RWPE2 (cell line): Measurements from ENCODE around the gene PMEPA1.
A peak's percentile ranks its signal among the peaks of the same experiment; 100 is the strongest.

Source experiments
- ATAC-seq: fragments of 200-7000 bp; cut with Tn5 transposase; 3 replicates; pipeline ENCODE4 v1.9.1; 2021; ENCODE audit warnings: low read depth
- DNase-seq: peaks from one replicate; pipeline ENCODE4 v3.0.0-alpha.2; 2020; ENCODE audit warnings: low spot score
- H3K27ac ChIP-seq: fragments of 450-650 bp; 2 replicates; pipeline ENCODE4 v1.5.1; 2017; ENCODE audit warnings: mild to moderate bottlenecking; ENCODE audit not compliant: poor library complexity, severe bottlenecking
- H3K27me3 ChIP-seq: fragments of 250-450 bp; sonication (Bioruptor Pico); 2 replicates; pipeline ENCODE4 v1.5.1; 2021; ENCODE audit warnings: mild to moderate bottlenecking, moderate library complexity; ENCODE audit not compliant: insufficient read depth, poor library complexity, severe bottlenecking
- H3K36me3 ChIP-seq: fragments of 250-450 bp; sonication (Bioruptor Pico); 2 replicates; pipeline ENCODE4 v1.5.1; 2020; ENCODE audit warnings: low read depth, mild to moderate bottlenecking, moderate library complexity
- H3K4me1 ChIP-seq: fragments of 250-450 bp; sonication (Bioruptor Pico); 2 replicates; pipeline ENCODE4 v1.5.1; 2021; ENCODE audit warnings: mild to moderate bottlenecking, moderate library complexity; ENCODE audit not compliant: insufficient read depth, poor library complexity, severe bottlenecking
- H3K4me3 ChIP-seq: fragments of 250-450 bp; sonication (Bioruptor Pico); 2 replicates; pipeline ENCODE4 v1.5.1; 2021; ENCODE audit warnings: mild to moderate bottlenecking, moderate library complexity; ENCODE audit not compliant: severe bottlenecking
- H3K9me3 ChIP-seq: fragments of 250-450 bp; sonication (Bioruptor Pico); 2 replicates; pipeline ENCODE4 v1.5.1; 2021; ENCODE audit warnings: mild to moderate bottlenecking, moderate library complexity; ENCODE audit not compliant: severe bottlenecking
- TF ChIP-seq, protein P1 (sequence below): fragments of 450-650 bp; IDR thresholded peaks from one replicate; pipeline ENCODE4 v1.5.1; 2017; ENCODE audit warnings: mild to moderate bottlenecking, moderate library complexity; ENCODE audit not compliant: poor library complexity, severe bottlenecking

Gene PMEPA1

GRCh38 chr20:57732226-57732625, 22.4 kb upstream of the PMEPA1 start:
- H3K27ac ChIP-seq = no peak overlapping the region
- TF ChIP-seq, protein P1, sequence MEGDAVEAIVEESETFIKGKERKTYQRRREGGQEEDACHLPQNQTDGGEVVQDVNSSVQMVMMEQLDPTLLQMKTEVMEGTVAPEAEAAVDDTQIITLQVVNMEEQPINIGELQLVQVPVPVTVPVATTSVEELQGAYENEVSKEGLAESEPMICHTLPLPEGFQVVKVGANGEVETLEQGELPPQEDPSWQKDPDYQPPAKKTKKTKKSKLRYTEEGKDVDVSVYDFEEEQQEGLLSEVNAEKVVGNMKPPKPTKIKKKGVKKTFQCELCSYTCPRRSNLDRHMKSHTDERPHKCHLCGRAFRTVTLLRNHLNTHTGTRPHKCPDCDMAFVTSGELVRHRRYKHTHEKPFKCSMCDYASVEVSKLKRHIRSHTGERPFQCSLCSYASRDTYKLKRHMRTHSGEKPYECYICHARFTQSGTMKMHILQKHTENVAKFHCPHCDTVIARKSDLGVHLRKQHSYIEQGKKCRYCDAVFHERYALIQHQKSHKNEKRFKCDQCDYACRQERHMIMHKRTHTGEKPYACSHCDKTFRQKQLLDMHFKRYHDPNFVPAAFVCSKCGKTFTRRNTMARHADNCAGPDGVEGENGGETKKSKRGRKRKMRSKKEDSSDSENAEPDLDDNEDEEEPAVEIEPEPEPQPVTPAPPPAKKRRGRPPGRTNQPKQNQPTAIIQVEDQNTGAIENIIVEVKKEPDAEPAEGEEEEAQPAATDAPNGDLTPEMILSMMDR = no peak
- no peaks in the 10 kb centered on the region for H3K27me3 ChIP-seq
- ATAC-seq (no peak), DNase-seq (no peak)
- H3K36me3 ChIP-seq = no peaks in the 10 kb centered on the region
- no peaks in the 10 kb centered on the region for H3K4me1 ChIP-seq
- no peaks in the 10 kb centered on the region for H3K9me3 ChIP-seq
- H3K4me3 ChIP-seq = no peak overlapping the region

DNA sequence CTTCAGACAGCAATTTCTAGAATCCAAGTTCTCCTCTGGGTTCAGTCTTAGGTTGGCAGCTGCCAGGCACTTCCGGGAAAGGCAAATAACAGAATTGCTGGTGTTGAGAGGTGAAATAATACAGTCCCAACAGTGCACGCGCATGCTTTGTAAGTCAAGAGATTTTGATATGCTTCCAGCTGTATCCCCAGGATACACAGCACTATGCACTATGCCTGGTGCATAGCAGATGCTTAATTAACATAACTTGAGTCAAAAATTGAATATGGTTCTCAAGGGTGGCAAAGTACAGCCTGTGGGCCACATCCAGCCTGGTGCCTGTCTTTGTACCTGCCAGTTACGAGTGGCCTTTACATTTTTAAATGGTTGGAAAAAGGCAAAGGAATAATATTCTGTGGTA, 18.9 kb upstream of the PMEPA1 start:
- no peaks in the 10 kb centered on the region for H3K36me3 ChIP-seq
- H3K27ac ChIP-seq = no peak overlapping the region
- no peaks in the 10 kb centered on the region for H3K9me3 ChIP-seq
- H3K4me3 ChIP-seq = no peak overlapping the region
- ATAC-seq = no peak
- no peaks in the 10 kb centered on the region for H3K27me3 ChIP-seq
- DNase-seq = no peak
- no peaks in the 10 kb centered on the region for H3K4me1 ChIP-seq
- TF ChIP-seq, protein P1 = no peak

GRCh38 chr20:57727863-57728262, 18.0 kb upstream of the PMEPA1 start:
- no peaks in the 10 kb centered on the region for H3K9me3 ChIP-seq
- H3K36me3 ChIP-seq = no peaks in the 10 kb centered on the region
- TF ChIP-seq, protein P1 = no peak
- DNase-seq (no peak), ATAC-seq (peak; percentile 17; the same call in 1 of the 3 replicates)
- H3K27ac ChIP-seq = no peak overlapping the region
- H3K27me3 ChIP-seq = no peaks in the 10 kb centered on the region
- H3K4me1 ChIP-seq = no peaks in the 10 kb centered on the region
- H3K4me3 ChIP-seq = no peak overlapping the region

DNA sequence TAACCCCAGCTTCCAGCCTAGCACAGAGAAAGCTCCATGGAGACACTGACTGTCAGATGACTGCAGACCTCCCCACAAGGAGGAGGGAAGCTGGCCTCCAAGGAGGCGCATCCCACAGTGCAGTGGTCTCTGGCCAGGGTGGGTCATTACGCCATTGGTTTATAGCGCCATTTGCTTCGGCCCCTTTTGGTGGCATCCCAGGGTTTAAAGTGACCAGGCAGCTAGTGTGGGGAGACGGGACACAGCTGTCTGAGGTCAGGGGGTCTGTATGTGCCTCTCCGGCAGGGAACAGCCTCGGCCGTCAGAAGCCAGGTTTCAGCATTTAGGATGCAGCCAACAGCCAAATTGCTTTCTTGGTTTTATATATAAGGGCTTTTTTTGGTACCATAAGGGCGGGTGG, 15.8 kb upstream of the PMEPA1 start:
- Histone ChIP-seq H3K9me3 (no peaks in the 10 kb centered on the region), H3K4me1 (no peaks in the 10 kb centered on the region), H3K36me3 (no peaks in the 10 kb centered on the region), H3K4me3 (no peak overlapping the region), H3K27me3 (no peaks in the 10 kb centered on the region), H3K27ac (no peak overlapping the region)
- DNase-seq (no peak), ATAC-seq (no peak)
- TF ChIP-seq, protein P1 = no peak

GRCh38 chr20:57724610-57725405, 15.0 kb upstream of the PMEPA1 start:
- no peaks in the 10 kb centered on the region for H3K9me3 ChIP-seq
- ATAC-seq (no peak), DNase-seq (no peak)
- no peaks in the 10 kb centered on the region for H3K36me3 ChIP-seq
- H3K4me3 ChIP-seq = no peak overlapping the region
- no peaks in the 10 kb centered on the region for H3K27me3 ChIP-seq
- H3K27ac ChIP-seq = no peak overlapping the region
- no peaks in the 10 kb centered on the region for H3K4me1 ChIP-seq
- TF ChIP-seq, protein P1 = no peak
